ENCODE data around the gene LAGE3.

The LAGE3 gene

DNA sequence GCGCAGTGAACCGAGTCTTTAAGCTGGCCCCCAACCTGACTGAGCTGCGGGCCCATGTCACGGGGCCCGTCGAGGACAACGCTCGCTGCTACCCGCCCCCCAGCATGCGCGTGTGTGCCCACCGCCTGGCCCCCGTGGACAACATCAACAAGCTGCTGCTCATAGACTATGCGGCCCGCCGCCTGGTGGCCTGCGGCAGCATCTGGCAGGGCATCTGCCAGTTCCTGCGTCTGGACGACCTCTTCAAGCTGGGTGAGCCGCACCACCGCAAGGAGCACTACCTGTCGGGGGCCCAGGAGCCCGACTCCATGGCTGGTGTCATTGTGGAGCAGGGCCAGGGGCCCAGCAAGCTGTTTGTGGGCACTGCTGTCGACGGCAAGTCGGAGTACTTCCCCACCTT lies 18.8 kb downstream of the LAGE3 start:
- Histone ChIP-seq H3K9ac (ENCODE audit: low read depth, low read length) (peak overlapping the region; percentile 86), H3K4me1 (ENCODE audit: control insufficient read depth, insufficient read depth, low read length) (peaks cover 11% of the 10 kb centered on the region), H3K4me2 (ENCODE audit: low read length) (peak overlapping the region; percentile 97), H3K9me3 (replicated peaks; ENCODE audit: low read length) (no peaks in the 10 kb centered on the region), H3K27me3 (ENCODE audit: control insufficient read depth, insufficient read depth, low read length) (no peaks in the 10 kb centered on the region), H3K36me3 (ENCODE audit: insufficient read depth, low read length) (peaks cover 24% of the 10 kb centered on the region), H3K4me3 (ENCODE audit: low read length) (peak overlapping the region; percentile 80)

GRCh38 chrX:154459832-154460231 lies 19.2 kb downstream of the LAGE3 start:
- no peaks in the 10 kb centered on the region for H3K27me3 ChIP-seq (ENCODE audit: control insufficient read depth, insufficient read depth, low read length)
- H3K36me3 ChIP-seq (ENCODE audit: insufficient read depth, low read length) = peaks cover 24% of the 10 kb centered on the region
- peak overlapping the region; percentile 86 for H3K9ac ChIP-seq (ENCODE audit: low read depth, low read length)
- H3K9me3 ChIP-seq (replicated peaks; ENCODE audit: low read length) = no peaks in the 10 kb centered on the region
- H3K4me1 ChIP-seq (ENCODE audit: control insufficient read depth, insufficient read depth, low read length) = peaks cover 11% of the 10 kb centered on the region
- peak overlapping the region; percentile 97 for H3K4me2 ChIP-seq (ENCODE audit: low read length)
- peak overlapping the region; percentile 80 for H3K4me3 ChIP-seq (ENCODE audit: low read length)

DNA sequence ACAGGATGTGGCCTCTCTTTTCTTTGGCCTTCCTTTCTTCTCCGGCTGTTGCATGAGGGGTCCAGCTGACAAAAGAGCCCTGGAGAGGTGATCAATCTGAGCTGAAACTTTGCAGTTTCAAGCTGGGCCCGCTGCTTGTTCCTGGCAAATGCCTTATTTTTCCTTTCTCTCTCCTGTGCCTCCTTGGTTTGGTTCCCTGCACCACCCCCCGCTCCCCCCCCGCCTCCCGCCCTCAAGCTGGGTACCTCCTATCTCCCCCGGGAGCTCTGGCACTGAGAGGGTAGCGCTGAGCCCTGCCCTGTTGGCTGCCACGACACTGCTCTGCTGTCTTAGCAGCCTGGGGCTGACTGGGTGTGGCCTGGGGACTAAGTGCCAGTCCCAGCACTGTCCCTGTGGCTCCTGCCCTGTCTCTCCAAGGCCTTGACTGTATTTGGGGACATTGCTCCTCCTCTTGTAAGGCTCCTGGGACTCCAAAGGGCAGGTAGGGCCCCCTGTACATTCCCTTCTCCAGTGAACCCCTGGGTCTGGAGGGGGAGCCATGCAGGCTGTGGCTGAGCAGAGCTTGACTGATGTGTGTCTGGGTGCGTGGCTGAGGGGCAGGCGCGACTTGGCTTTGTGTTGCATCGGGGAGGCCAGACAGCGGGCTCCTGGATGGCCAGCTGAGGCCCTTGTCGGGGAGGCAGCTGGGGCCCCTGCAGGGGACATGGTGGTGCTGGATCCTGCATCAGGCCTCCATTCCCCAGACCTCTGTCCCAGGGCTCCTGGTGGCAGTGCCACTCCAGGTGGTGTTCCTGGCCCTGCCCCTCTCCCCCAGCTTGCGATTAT lies 19.9 kb downstream of the LAGE3 start:
- peak overlapping the region; percentile 86 for H3K9ac ChIP-seq (ENCODE audit: low read depth, low read length)
- H3K36me3 ChIP-seq (ENCODE audit: insufficient read depth, low read length) = peaks cover 24% of the 10 kb centered on the region
- peak overlapping the region; percentile 97 for H3K4me2 ChIP-seq (ENCODE audit: low read length)

GRCh38 chrX:154458116-154458953 lies 20.7 kb downstream of the LAGE3 start, which contains the start of gene PLXNA3:
Gene PLXNA3, plus strand, starts transcription at chrX:154458281. Its CDS starts 1,903 bp downstream, at chrX:154460184.
- Histone ChIP-seq H3K4me3 (ENCODE audit: low read length) (peak within 1 kb of the TSS; percentile 80), H3K9ac (ENCODE audit: low read depth, low read length) (peak within 1 kb of the TSS; percentile 86), H3K27me3 (ENCODE audit: control insufficient read depth, insufficient read depth, low read length) (no peaks in the 10 kb centered on the region), H3K36me3 (ENCODE audit: insufficient read depth, low read length) (peaks cover 24% of the 10 kb centered on the region), H3K4me1 (ENCODE audit: control insufficient read depth, insufficient read depth, low read length) (peaks cover 11% of the 10 kb centered on the region), H3K4me2 (ENCODE audit: low read length) (peak within 1 kb of the TSS; percentile 97), H3K9me3 (replicated peaks; ENCODE audit: low read length) (no peaks in the 10 kb centered on the region)

More for the DNA sequence above, 19.9 kb downstream of the LAGE3 start:
- H3K27me3 ChIP-seq (ENCODE audit: control insufficient read depth, insufficient read depth, low read length) = no peaks in the 10 kb centered on the region
- H3K4me3 ChIP-seq (ENCODE audit: low read length) = peak overlapping the region; percentile 80
- peaks cover 11% of the 10 kb centered on the region for H3K4me1 ChIP-seq (ENCODE audit: control insufficient read depth, insufficient read depth, low read length)
- no peaks in the 10 kb centered on the region for H3K9me3 ChIP-seq (replicated peaks; ENCODE audit: low read length)

- Histone ChIP-seq H3K4me3 (ENCODE audit: low read length) (peak overlapping the region; percentile 80), H3K36me3 (ENCODE audit: insufficient read depth, low read length) (peaks cover 21% of the 10 kb centered on the region), H3K9me3 (replicated peaks; ENCODE audit: low read length) (no peaks in the 10 kb centered on the region), H3K9ac (ENCODE audit: low read depth, low read length) (peak overlapping the region; percentile 86), H3K4me2 (ENCODE audit: low read length) (peak overlapping the region; percentile 97), H3K4me1 (ENCODE audit: control insufficient read depth, insufficient read depth, low read length) (peaks cover 11% of the 10 kb centered on the region), H3K27me3 (ENCODE audit: control insufficient read depth, insufficient read depth, low read length) (no peaks in the 10 kb centered on the region)
These were observed 21.5 kb downstream of the LAGE3 start for GRCh38 chrX:154457491-154458115.

GRCh38 chrX:154452823-154453222 lies 26.3 kb downstream of the LAGE3 start:
- no peaks in the 10 kb centered on the region for H3K9me3 ChIP-seq (replicated peaks; ENCODE audit: low read length)
- peaks cover 23% of the 10 kb centered on the region for H3K36me3 ChIP-seq (ENCODE audit: insufficient read depth, low read length)
- H3K4me3 ChIP-seq (ENCODE audit: low read length) = no peak overlapping the region
- no peaks in the 10 kb centered on the region for H3K27me3 ChIP-seq (ENCODE audit: control insufficient read depth, insufficient read depth, low read length)
- H3K4me2 ChIP-seq (ENCODE audit: low read length) = no peak overlapping the region
- H3K9ac ChIP-seq (ENCODE audit: low read depth, low read length) = no peak overlapping the region
- H3K4me1 ChIP-seq (ENCODE audit: control insufficient read depth, insufficient read depth, low read length) = no peaks in the 10 kb centered on the region

DNA sequence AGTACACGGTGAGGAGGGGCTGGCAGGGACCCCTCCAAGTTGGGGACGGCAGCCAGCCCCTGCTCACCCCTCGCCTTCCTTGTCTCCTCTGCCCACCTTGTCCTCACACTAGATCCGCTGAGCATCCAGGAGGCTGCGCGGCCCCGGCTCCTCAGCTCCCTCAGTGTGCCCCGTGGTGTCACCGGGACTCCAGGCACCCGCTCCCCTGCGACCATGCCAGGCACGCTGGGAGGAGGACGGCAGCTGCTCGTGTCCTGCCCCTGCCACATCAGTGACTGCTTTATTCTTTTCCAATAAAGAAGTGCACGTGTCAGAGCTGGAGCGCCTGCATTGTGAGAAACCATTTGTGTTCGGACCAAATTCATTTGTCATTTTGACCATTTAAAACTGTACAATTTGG lies 28.8 kb downstream of the LAGE3 start:
- no peak overlapping the region for H3K9ac ChIP-seq (ENCODE audit: low read depth, low read length)
- H3K36me3 ChIP-seq (ENCODE audit: insufficient read depth, low read length) = peaks cover 33% of the 10 kb centered on the region
- no peak overlapping the region for H3K4me3 ChIP-seq (ENCODE audit: low read length)
- no peaks in the 10 kb centered on the region for H3K27me3 ChIP-seq (ENCODE audit: control insufficient read depth, insufficient read depth, low read length)
- peaks cover 5% of the 10 kb centered on the region for H3K4me1 ChIP-seq (ENCODE audit: control insufficient read depth, insufficient read depth, low read length)
- no peak overlapping the region for H3K4me2 ChIP-seq (ENCODE audit: low read length)
- H3K9me3 ChIP-seq (replicated peaks; ENCODE audit: low read length) = no peaks in the 10 kb centered on the region

DNA sequence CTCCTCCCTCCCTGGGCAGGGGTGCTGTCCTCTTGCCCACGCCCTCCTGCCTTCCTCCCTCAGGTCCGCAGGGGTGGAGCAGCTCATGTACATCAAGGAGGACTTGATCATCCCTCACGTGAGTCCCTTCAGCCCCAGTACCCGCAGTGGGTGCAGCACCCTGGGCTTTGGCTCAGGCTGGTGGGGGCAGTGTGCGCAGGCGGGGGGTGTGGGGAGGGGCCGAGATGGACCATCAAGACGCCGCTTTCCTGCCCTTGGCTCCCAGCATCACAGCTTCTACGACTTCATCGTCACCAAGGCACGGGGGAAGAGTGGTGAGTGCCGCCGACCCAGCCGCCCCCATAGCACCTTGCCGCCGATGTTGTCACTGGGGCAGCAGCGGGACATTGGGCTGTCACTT lies 29.5 kb downstream of the LAGE3 start:
- peaks cover 12% of the 10 kb centered on the region for H3K4me1 ChIP-seq (ENCODE audit: control insufficient read depth, insufficient read depth, low read length)
- H3K27me3 ChIP-seq (ENCODE audit: control insufficient read depth, insufficient read depth, low read length) = no peaks in the 10 kb centered on the region
- no peaks in the 10 kb centered on the region for H3K9me3 ChIP-seq (replicated peaks; ENCODE audit: low read length)
- H3K9ac ChIP-seq (ENCODE audit: low read depth, low read length) = no peak overlapping the region
- H3K4me2 ChIP-seq (ENCODE audit: low read length) = no peak overlapping the region
- H3K36me3 ChIP-seq (ENCODE audit: insufficient read depth, low read length) = peaks cover 33% of the 10 kb centered on the region
- no peak overlapping the region for H3K4me3 ChIP-seq (ENCODE audit: low read length)

- no peaks in the 10 kb centered on the region for H3K27me3 ChIP-seq (ENCODE audit: control insufficient read depth, insufficient read depth, low read length)
- peaks cover 33% of the 10 kb centered on the region for H3K36me3 ChIP-seq (ENCODE audit: insufficient read depth, low read length)
- no peaks in the 10 kb centered on the region for H3K9me3 ChIP-seq (replicated peaks; ENCODE audit: low read length)
- H3K4me2 ChIP-seq (ENCODE audit: low read length) = no peak overlapping the region
- H3K9ac ChIP-seq (ENCODE audit: low read depth, low read length) = no peak overlapping the region
- H3K4me3 ChIP-seq (ENCODE audit: low read length) = no peak overlapping the region
- H3K4me1 ChIP-seq (ENCODE audit: control insufficient read depth, insufficient read depth, low read length) = peaks cover 12% of the 10 kb centered on the region
These were observed 30.6 kb downstream of the LAGE3 start for GRCh38 chrX:154448484-154448883.

GRCh38 chrX:154446430-154446829 lies 32.7 kb downstream of the LAGE3 start:
- H3K9me3 ChIP-seq (replicated peaks; ENCODE audit: low read length) = no peaks in the 10 kb centered on the region
- H3K36me3 ChIP-seq (ENCODE audit: insufficient read depth, low read length) = peaks cover 35% of the 10 kb centered on the region

DNA sequence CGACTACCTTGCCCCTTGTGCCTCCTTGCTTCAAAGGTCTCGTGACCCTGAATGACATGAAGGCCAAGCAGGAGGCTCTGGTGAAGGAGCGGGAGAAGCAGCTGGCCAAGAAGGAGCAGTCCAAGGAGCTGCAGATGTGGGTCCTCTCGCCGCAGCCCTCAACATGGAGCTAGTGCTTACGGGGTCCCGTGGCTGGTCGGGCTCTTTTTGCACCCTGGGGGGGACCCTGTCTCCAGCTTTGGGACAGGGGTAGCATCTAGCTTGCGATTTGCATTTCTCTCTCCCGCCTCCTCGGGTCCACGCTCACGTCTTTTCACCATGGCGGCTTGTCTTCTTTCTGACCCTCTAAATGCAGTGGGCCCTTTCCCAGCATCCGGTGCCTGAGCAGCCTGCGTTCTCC lies 33.3 kb downstream of the LAGE3 start:
- Histone ChIP-seq H3K9me3 (replicated peaks; ENCODE audit: low read length) (no peaks in the 10 kb centered on the region), H3K4me3 (ENCODE audit: low read length) (peak overlapping the region; percentile 81), H3K36me3 (ENCODE audit: insufficient read depth, low read length) (peaks cover 35% of the 10 kb centered on the region), H3K27me3 (ENCODE audit: control insufficient read depth, insufficient read depth, low read length) (no peaks in the 10 kb centered on the region), H3K9ac (ENCODE audit: low read depth, low read length) (no peak overlapping the region), H3K4me1 (ENCODE audit: control insufficient read depth, insufficient read depth, low read length) (peaks cover 12% of the 10 kb centered on the region), H3K4me2 (ENCODE audit: low read length) (peak overlapping the region; percentile 91)

More at GRCh38 chrX:154446430-154446829, 32.7 kb downstream of the LAGE3 start:
- no peak overlapping the region for H3K9ac ChIP-seq (ENCODE audit: low read depth, low read length)
- H3K4me3 ChIP-seq (ENCODE audit: low read length) = no peak overlapping the region
- H3K4me1 ChIP-seq (ENCODE audit: control insufficient read depth, insufficient read depth, low read length) = peaks cover 12% of the 10 kb centered on the region
- H3K4me2 ChIP-seq (ENCODE audit: low read length) = no peak overlapping the region
- no peaks in the 10 kb centered on the region for H3K27me3 ChIP-seq (ENCODE audit: control insufficient read depth, insufficient read depth, low read length)

Data from skeletal muscle satellite cell (primary cell).